Activated CD8-positive, alpha-beta T cell treated with anti-CD3 and anti-CD28 coated beads, Interleukin-2, amount 10 ng/mL, durations not matched to agents 7 days and 5 days (primary cell): ENCODE data around the gene GRHL3. TPM values are rescaled to one million over a fixed set of nuclear protein-coding genes. Genes with fewer than 3 reads are reported as not detected.
"Not testable (repeated sequence)": the region's sequence is repeated elsewhere in the genome, so short reads cannot be mapped to it uniquely, and the experiment has no call there.

Experiments
- ATAC-seq: fragments of 150-1000 bp; cut with Tn5 transposase; one replicate; pipeline ENCODE4 v1.10.0; 2021; ENCODE audit warnings: moderate library complexity
- CTCF ChIA-PET: fragments of 350-600 bp; sonication (Branson Sonifier 250); formaldehyde crosslinking; loops from one replicate; lab custom pipeline; 2021; ENCODE audit warnings: antibody characterized with exemption; lab: Charles Lee
- POLR2A ChIA-PET: fragments of 350-600 bp; sonication (Branson Sonifier 250); formaldehyde crosslinking; loops from one replicate; lab custom pipeline; 2021; ENCODE audit warnings: antibody characterized with exemption; lab: Charles Lee
- DNase-seq: peaks from one replicate; pipeline ENCODE4 v3.0.0-alpha.2; 2020
- H3K27ac Mint-ChIP-seq: one replicate; pipeline ENCODE4 v1.8.0; 2021; ENCODE audit warnings: mild to moderate bottlenecking, mixed read lengths
- H3K27me3 Mint-ChIP-seq: one replicate; pipeline ENCODE4 v1.8.0; 2021; ENCODE audit warnings: low read depth, mixed read lengths
- H3K36me3 Mint-ChIP-seq: one replicate; pipeline ENCODE4 v1.8.0; 2021; ENCODE audit warnings: low read depth, mixed read lengths
- H3K4me1 Mint-ChIP-seq: one replicate; pipeline ENCODE4 v1.8.0; 2021; ENCODE audit warnings: low read depth, mixed read lengths
- H3K4me3 Mint-ChIP-seq: one replicate; pipeline ENCODE4 v1.8.0; 2021; ENCODE audit warnings: mild to moderate bottlenecking, mixed read lengths
- H3K9me3 Mint-ChIP-seq: one replicate; pipeline ENCODE4 v1.8.0; 2022; ENCODE audit warnings: mixed read lengths; ENCODE audit not compliant: insufficient read depth
- total RNA-seq, 2 experiments: library from RNA; stranded (reverse); gene quantifications; one replicate each; pipeline ENCODE4 v1.2.3, GENCODE V29; 2021

Gene GRHL3
- not detected for total RNA-seq

- Mint-ChIP-seq H3K9me3 (no peaks in the 10 kb centered on the region), H3K4me3 (no peak within 1 kb of the TSS), H3K27me3 (peaks cover 83% of the 10 kb centered on the region), H3K36me3 (no peaks in the 10 kb centered on the region), H3K4me1 (peaks cover 42% of the 10 kb centered on the region), H3K27ac (no peak within 1 kb of the TSS)
- POLR2A ChIA-PET: no interaction called here
- DNase-seq (no peak), ATAC-seq (no peak)
- CTCF ChIA-PET: interaction anchor here (1.5 to 5.7 kb wide), 3 partner anchors 9 to 120 kb away, joined by 4 to 41 read pairs (median 15); no protein-coding TSS in a partner anchor
These were observed at the start of gene GRHL3 for GRCh38 chr1:24319312-24319863. Gene GRHL3 (plus strand): TSS chr1:24319357. CDS start chr1:24319552, 195 bp downstream.

- Mint-ChIP-seq H3K27me3 (peaks cover 44% of the 10 kb centered on the region), H3K4me1 (peaks cover 14% of the 10 kb centered on the region)
- H3K36me3 Mint-ChIP-seq, H3K9me3 Mint-ChIP-seq, POLR2A ChIA-PET, ATAC-seq, H3K27ac Mint-ChIP-seq, H3K4me3 Mint-ChIP-seq, DNase-seq: not testable (repeated sequence)
- CTCF ChIA-PET: interaction anchor here (1.5 to 2.5 kb wide), 3 partner anchors 9 to 117 kb away, joined by 3 to 7 read pairs (median 6); no protein-coding TSS in a partner anchor
These were observed 44.7 kb upstream of the GRHL3 start for GRCh38 chr1:24274203-24275103.

- ChIA-PET POLR2A (no interaction called here), CTCF (interaction anchor here (0.8 to 2.5 kb wide), 4 partner anchors 10 to 116 kb away, joined by 3 to 7 read pairs (median 4); no protein-coding TSS in a partner anchor)
- Mint-ChIP-seq H3K27me3 (peaks cover 41% of the 10 kb centered on the region), H3K9me3 (no peaks in the 10 kb centered on the region), H3K4me1 (peaks cover 14% of the 10 kb centered on the region), H3K36me3 (no peaks in the 10 kb centered on the region), H3K27ac (no peak overlapping the region), H3K4me3 (no peak overlapping the region)
- no peak for DNase-seq
- no peak for ATAC-seq
These were observed 44.1 kb upstream of the GRHL3 start for GRCh38 chr1:24275104-24275410.

- peaks cover 40% of the 10 kb centered on the region for H3K27me3 Mint-ChIP-seq
- H3K36me3 Mint-ChIP-seq: no peaks in the 10 kb centered on the region
- ChIA-PET CTCF (interaction anchor here (0.7 to 2.5 kb wide), 5 partner anchors 11 to 309 kb away, joined by 3 to 7 read pairs (median 3); no protein-coding TSS in a partner anchor), POLR2A (no interaction called here)
- no peak overlapping the region for H3K4me3 Mint-ChIP-seq
- H3K4me1 Mint-ChIP-seq: peaks cover 14% of the 10 kb centered on the region
- ATAC-seq (no peak), DNase-seq (no peak)
- H3K9me3 Mint-ChIP-seq: no peaks in the 10 kb centered on the region
- no peak overlapping the region for H3K27ac Mint-ChIP-seq
These were observed 43.6 kb upstream of the GRHL3 start for GRCh38 chr1:24275510-24275909.

GRCh38 chr1:24276791-24277190, 42.4 kb upstream of the GRHL3 start:
- Mint-ChIP-seq H3K9me3 (no peaks in the 10 kb centered on the region), H3K27ac (no peak overlapping the region), H3K27me3 (peaks cover 35% of the 10 kb centered on the region), H3K36me3 (no peaks in the 10 kb centered on the region), H3K4me3 (no peak overlapping the region), H3K4me1 (peaks cover 14% of the 10 kb centered on the region)
- POLR2A ChIA-PET: no interaction called here
- DNase-seq: no peak
- no peak for ATAC-seq
- CTCF ChIA-PET: interaction anchor here (0.8 to 2.5 kb wide), 6 partner anchors 75 to 127 kb away, joined by 3 to 7 read pairs (median 5); no protein-coding TSS in a partner anchor

GRCh38 chr1:24277420-24278169, 41.6 kb upstream of the GRHL3 start:
- Mint-ChIP-seq H3K27ac (peak overlapping the region; percentile 47), H3K4me3 (no peak overlapping the region)
- no peak for DNase-seq

GRCh38 chr1:24278726-24279125, 40.4 kb upstream of the GRHL3 start:
- POLR2A ChIA-PET: no interaction called here
- no peak overlapping the region for H3K4me3 Mint-ChIP-seq
- H3K27me3 Mint-ChIP-seq: peaks cover 17% of the 10 kb centered on the region
- peaks cover 14% of the 10 kb centered on the region for H3K4me1 Mint-ChIP-seq
- ATAC-seq (no peak), DNase-seq (no peak)
- no peak overlapping the region for H3K27ac Mint-ChIP-seq
- no peaks in the 10 kb centered on the region for H3K9me3 Mint-ChIP-seq
- no peaks in the 10 kb centered on the region for H3K36me3 Mint-ChIP-seq
- CTCF ChIA-PET: interaction anchor here (1.2 to 1.9 kb wide), 5 partner anchors 78 to 112 kb away, joined by 3 to 6 read pairs (median 4); no protein-coding TSS in a partner anchor

More at GRCh38 chr1:24277420-24278169, 41.6 kb upstream of the GRHL3 start:
- no peaks in the 10 kb centered on the region for H3K36me3 Mint-ChIP-seq
- no peaks in the 10 kb centered on the region for H3K9me3 Mint-ChIP-seq
- peaks cover 14% of the 10 kb centered on the region for H3K4me1 Mint-ChIP-seq
- CTCF ChIA-PET: interaction anchor here (1.0 to 2.3 kb wide), 6 partner anchors 76 to 127 kb away, joined by 3 to 6 read pairs (median 4); no protein-coding TSS in a partner anchor
- peaks cover 27% of the 10 kb centered on the region for H3K27me3 Mint-ChIP-seq
- peak; percentile 80 for ATAC-seq
- POLR2A ChIA-PET: interaction anchor here (0.8 kb wide), 1 partner anchor 297 kb away, joined by 3 read pairs; no protein-coding TSS in a partner anchor

GRCh38 chr1:24279590-24280232, 39.4 kb upstream of the GRHL3 start:
- peaks cover 13% of the 10 kb centered on the region for H3K27me3 Mint-ChIP-seq
- CTCF ChIA-PET: interaction anchor here (1.3 kb wide), 1 partner anchor 106 kb away, joined by 3 read pairs; no protein-coding TSS in a partner anchor
- ATAC-seq: no peak

GRCh38 chr1:24281591-24281990, 37.6 kb upstream of the GRHL3 start:
- ChIA-PET POLR2A (no interaction called here), CTCF (no interaction called here)
- H3K4me1 Mint-ChIP-seq: peaks cover 13% of the 10 kb centered on the region

More at GRCh38 chr1:24279590-24280232, 39.4 kb upstream of the GRHL3 start:
- no peaks in the 10 kb centered on the region for H3K36me3 Mint-ChIP-seq
- H3K9me3 Mint-ChIP-seq: no peaks in the 10 kb centered on the region
- peaks cover 14% of the 10 kb centered on the region for H3K4me1 Mint-ChIP-seq
- no peak for DNase-seq
- POLR2A ChIA-PET: no interaction called here
- no peak overlapping the region for H3K27ac Mint-ChIP-seq
- H3K4me3 Mint-ChIP-seq: no peak overlapping the region

GRCh38 chr1:24282491-24282890, 36.7 kb upstream of the GRHL3 start:
- Mint-ChIP-seq H3K27me3 (peaks cover 11% of the 10 kb centered on the region), H3K27ac (no peak overlapping the region), H3K4me1 (peaks cover 5% of the 10 kb centered on the region), H3K4me3 (no peak overlapping the region), H3K36me3 (no peaks in the 10 kb centered on the region), H3K9me3 (no peaks in the 10 kb centered on the region)
- POLR2A ChIA-PET: no interaction called here
- DNase-seq (no peak), ATAC-seq (no peak)
- CTCF ChIA-PET: no interaction called here

More at GRCh38 chr1:24281591-24281990, 37.6 kb upstream of the GRHL3 start:
- DNase-seq (no peak), ATAC-seq (no peak)
- H3K9me3 Mint-ChIP-seq: no peaks in the 10 kb centered on the region
- H3K36me3 Mint-ChIP-seq: no peaks in the 10 kb centered on the region
- peaks cover 9% of the 10 kb centered on the region for H3K27me3 Mint-ChIP-seq
- H3K4me3 Mint-ChIP-seq: no peak overlapping the region
- no peak overlapping the region for H3K27ac Mint-ChIP-seq
